Stimulated activated CD8-positive, alpha-beta memory T cell treated with anti-CD3 and anti-CD28 coated beads, Interleukin-7, amount 100 ng/mL, for 24 hours (primary cell): ENCODE results near the gene MAOB.

ENCODE experiments used
- DNase-seq: peaks from one replicate; pipeline ENCODE4 v3.0.0-alpha.2; 2020; ENCODE audit warnings: low read depth

The MAOB gene

DNA sequence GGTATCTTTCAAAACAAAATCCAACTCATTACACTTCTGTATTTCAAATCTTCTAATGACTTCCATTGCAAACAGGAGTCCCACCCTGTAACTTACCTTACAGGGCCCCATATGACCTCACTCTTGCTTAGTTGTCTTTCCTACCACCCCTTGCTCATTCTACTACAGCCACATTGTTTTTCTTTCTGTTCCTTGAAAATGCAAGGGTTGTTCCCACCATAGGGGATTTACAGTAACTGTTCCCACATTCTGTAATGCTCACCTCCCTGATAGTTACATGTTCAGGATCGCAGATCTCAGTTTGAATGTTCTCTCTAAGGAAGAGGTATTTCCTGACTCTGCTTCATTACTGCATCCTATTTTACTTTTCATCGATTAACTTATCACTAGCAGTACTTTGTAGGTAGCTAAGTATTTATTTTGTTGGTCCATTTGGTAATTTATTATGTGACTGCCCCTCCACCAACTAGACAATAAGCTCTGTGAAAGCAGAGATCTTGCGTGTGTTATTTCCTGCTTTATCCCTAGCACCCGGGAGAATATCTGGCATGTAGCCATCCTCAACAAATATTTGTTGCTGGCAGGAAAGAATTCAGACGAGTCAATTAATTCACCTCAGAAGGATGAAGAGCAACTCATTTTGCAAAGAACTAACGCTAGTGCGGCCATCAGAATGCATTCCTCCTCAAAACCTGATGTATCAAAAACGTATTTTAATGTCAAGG lies 21.4 kb downstream of the MAOB start:
- DNase-seq, result no peak

DNA sequence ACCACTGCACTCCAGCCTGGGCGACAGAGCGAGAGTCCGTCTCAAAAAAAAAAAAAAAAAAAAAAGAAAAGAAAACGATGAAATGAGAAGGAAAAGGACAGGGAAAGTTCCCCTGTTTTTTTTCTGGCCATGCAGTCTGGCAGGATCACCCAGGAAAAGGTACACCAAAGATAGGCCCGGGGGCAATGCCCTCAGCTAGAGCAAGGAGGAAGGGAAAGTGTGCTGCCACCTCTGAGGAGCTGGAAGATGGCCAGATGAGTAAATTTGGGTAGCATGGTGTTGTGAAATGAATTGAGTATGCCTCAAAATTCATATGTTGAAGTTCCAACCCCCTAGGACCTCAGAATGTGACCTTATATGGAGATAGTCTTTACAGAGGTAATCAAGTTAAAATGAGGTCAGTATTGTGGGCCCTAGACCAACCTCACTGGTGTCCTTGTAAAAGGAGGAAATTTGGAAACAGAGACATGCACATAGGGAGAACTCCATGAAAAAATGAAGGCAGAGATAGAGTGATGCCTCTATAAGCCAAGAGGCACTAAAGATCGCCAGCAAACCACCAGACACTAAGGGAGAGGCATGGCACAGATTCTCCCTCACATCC lies 28.9 kb downstream of the MAOB start:
- no peak for DNase-seq

DNA sequence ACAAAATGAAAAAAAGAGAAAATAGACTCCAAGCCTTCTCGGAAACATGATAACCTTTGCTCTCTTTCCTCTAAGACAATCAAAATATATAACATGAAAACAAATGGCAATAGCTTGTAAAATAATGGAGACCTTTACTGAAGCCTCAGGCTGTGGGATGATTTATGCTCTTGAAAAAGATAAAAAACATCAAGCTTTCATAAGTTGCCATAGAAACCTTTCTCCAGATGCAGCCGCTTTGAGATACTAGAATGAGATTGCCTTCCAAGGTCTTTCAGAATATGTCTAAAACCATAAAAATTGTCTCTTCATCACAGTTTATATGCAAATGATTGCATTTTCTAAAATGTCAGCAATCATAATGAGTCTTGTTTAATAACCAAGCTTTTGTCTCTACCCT lies 31.6 kb downstream of the MAOB start:
- DNase-seq, result no peak

DNA sequence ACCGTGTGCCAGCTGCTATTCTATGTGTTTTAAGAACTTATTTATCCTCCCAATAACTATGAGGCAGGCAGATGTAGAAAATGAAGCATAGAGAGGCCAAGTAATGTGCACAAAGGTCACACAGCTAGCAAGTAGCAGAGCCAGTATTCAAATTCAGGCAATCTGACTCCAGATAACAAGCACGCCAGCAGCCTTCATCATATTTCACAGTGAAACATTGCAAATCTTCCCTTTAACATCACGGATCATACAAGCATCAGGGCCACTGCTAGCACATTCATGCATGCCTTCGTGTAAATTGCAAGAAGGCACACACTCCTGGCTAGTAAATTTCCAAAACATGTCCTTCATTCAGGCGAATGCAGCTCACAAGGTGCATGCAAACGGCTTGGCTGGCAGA lies 33.1 kb downstream of the MAOB start:
- no peak for DNase-seq

DNA sequence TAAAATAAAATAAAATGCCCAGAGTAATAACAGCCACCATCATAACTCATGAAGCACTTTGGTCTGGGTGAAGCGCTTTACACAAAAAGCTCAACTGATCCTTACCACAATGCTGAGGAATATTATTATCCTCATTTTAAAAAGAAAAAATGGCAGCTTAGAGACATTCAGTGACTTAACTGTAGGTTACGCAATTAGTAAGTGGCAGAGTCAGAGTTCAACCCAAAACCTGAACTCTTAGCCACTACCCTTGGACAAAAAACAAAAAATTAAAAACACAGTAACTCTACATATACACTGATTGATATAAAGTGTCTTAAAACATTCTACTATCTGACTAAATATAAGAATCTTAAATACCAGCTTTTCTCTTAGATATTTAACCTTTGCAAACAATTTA lies 34.9 kb downstream of the MAOB start:
- DNase-seq, result no peak

DNA sequence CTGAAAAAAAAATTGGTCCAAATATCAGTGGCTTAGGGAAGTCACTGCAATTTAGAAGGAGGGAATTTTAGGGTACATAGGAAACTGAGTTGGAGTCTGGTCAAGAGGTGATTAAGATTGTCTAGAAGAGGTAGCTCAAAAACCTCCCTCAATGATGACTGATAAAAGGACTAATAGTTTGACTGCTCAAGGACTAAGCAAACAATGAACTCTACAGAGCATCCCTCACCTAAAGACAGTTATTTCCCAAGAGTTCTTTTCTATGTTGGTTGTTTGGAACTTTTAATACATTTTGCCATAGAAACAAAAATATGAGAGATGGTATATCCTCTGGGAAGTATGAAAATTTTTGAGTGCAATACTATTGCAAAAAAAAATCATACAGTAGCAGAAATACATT lies 35.7 kb downstream of the MAOB start:
- DNase-seq, result no peak

DNA sequence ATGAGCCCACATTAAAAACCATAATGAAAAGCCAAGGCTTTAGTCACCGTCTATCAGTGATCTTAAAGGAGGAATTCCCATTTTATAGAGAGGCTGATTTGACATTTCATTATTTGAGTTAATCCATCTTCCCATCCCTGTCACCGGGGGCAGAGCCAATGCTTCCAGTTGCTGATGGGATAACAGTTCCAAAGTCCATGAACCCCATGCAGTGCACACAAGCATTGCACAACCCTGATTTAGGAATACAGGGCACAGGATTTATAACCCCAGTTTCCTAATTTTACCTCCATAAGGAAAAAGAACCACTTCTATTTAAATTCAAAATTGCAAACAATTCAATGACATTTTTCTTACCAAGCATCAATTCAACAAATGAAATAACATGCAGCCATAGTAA lies 36.5 kb downstream of the MAOB start:
- DNase-seq, result no peak

DNA sequence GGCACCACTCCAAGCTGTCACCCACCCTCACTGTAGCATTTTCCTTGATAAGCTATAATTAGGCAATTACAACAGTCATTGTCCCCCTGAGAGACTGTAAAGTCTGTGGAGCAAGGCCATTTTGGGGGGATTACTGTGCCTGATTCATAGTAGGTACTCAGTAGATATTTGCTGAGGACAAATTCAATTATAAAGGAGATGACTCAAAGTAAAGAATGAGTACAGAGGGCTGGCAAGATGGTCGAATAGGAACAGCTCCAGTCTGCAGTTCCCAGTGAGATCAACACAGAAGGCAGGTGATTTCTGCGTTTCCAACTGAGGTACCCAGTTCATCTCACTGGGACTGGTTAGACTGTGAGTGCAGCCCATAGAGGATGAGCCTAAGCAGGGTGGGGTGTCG lies 42.0 kb downstream of the MAOB start:
- no peak for DNase-seq

DNA sequence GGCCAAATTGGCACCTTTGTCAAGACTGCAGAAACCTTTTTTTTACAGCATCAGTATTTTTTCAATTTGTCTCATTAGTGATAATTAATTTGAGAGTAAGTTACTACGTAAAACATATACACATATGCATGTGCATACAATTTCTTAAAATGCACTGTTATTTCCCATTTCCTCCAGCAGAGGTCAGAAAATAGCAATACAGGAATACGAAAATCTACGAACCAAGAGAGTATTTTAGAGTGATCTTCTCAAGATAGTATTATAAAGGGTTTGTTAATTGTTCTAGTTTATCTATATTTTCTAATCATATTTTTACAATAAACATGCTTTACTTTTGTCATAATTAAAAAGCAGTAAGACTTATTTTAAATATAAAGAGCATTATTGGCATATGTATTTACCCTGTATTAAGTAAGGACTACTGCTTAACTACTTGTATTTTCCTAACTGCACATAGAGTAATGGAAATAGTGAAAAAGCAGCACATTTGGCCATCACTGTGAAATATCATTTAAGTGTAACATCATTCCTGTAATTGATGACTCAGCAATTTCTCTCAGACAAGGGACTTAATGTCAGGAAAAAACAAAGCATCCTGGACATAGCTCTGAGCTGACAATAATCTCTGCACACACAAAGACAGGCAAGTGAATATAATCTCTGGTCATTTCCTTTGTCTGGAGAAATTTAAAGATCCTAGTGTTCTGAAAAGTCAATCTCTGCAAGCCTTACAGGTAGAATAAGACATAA lies 45.6 kb downstream of the MAOB start:
- DNase-seq, result no peak

DNA sequence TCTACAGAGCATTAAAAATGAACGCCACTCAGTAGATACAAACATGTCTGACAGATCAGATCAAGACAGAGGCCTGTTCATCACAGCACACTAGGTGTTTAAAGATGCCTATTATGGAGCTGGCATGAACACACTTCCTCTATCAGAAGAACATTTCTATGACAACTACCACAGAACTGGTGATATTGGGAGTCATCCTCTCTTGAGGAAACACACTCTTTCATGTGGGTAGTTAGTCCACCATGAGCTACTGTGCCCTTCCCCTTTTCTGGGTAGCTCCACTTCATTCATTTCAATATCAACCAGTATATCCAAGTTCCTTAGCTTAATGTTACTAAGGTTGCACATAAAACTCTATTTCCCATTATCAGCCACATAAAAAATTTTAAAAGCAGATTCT lies 46.7 kb downstream of the MAOB start:
- no peak for DNase-seq

DNA sequence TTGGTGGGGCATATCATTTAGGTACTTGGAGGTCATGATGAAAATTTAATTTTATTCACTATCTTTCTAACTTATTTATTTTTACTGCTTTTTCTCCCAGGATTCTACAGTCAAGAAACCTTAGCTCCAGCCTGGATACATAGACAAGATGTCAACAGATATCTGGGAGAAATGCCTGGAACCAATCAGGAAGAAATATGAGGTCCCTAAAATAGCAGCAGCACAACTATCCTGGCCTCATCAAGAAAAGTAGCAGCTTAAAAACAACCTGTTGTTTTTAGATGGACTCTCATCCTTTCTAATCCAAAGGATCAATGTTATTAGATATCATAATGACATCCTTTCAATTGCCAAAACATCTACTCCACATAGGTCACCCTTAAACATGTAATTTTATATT lies 54.5 kb downstream of the MAOB start:
- no peak for DNase-seq

DNA sequence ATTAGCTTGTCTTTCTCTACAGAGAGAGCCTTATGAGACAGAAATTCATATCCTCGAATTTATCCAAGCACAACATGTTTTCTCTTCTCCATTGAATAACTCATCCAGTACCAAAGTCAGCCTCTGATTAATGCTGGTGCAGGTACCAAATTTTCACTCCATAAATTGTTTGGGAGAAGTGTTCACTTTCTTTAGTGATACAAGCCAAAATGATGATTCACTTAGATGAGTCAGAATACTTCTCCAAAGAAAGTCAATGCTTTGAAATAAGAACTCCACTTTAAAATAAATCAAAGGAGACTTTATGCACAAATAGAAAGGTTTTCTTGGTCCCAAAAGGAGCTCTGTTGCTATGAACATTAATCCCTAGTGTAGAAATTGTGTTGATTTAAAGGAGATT lies 60.2 kb downstream of the MAOB start:
- no peak for DNase-seq

DNA sequence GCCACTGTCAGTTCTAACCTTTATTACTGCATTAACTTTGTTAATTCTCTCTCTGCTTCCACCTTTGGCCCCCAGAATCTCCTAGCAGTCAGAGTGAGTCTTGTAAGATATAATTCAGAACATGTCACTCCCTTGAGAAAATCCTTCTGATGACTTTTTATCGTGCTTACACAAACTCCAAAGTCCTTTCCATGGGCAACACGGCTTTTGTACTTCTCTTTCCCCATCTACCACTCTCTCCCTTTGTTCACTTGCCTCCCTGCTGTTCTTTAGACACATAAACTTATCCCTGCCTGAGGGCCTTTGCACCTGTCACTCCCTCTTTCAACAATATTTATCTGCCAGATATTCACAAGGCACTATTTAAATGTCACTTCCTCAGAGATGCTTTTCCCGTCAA lies 64.8 kb downstream of the MAOB start:
- no peak for DNase-seq

DNA sequence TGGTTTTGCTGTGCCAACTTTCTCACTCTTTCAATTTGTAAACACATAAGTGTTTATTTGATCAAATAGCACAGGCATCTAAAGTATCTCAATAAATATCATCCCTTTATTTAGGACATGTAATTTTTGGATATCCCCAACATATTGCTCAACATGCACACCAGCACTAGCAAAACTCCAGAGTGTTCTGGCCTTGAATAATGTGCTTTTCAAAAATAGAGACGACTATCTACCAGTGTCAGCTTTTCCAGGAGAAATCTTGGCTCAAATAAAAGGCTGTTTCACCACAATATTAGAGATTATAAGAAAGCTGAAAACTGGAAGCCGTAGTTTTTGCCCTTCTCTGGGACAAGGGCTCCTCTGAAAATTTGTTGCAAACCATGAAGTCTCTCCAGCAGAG lies 67.0 kb downstream of the MAOB start:
- DNase-seq, result no peak

DNA sequence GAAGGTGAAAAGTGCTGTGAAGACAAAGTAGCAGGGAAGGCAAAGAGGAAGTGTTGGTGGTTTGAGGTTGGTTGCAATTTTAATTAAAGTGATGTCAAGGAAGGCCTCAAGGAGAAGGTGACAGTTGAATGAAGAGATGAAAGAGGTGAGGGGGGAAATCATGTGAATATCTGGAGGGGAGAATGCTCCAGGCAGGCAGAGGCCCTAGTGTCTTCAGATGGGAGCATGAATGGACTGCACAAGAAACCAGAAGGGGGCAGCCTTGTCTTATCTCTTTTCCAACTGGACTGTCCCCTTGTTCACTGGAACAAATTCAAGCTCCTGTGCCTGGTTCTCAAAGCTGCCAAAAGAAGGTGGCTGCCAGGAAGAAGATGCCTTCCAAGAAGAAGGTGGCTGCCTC lies 68.4 kb downstream of the MAOB start:
- DNase-seq, result no peak

DNA sequence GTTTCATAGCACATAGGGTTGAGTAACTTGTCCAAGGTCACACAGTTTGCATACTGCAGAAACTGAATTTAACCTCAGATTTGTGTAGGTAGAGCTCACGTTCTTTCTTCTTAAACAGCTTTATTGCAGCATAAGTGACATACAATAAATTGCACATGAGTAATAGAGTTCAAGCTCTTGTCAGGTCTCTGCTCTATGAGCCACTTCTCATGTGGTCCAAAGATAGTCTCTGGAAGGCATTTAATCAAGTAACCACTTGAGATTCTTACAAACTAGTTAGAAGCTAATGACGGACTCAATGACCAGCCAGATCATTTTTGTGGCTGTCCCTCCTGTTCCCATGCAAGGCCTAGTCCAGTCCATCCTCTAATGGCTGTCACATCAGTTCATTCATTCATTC lies 68.9 kb downstream of the MAOB start:
- DNase-seq, result no peak

DNA sequence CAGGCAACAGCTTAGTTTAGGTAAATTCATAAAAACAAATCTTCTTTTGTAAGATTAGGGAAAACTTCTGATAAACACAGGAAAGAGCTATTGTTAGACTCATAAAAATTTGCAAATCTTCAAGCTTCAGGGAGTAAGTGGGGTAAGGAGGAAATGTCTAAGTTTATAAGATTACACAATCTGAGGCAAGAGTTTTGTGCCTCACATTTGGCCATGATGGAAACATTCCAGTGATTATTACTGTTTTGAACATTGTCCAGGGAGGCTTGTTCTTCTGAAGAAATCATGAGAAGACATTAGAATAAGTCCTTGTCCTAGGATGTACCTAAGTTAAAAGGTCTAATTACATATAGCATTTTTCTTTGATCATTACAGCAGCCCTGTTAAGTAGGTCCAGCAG lies 72.8 kb downstream of the MAOB start:
- no peak for DNase-seq

DNA sequence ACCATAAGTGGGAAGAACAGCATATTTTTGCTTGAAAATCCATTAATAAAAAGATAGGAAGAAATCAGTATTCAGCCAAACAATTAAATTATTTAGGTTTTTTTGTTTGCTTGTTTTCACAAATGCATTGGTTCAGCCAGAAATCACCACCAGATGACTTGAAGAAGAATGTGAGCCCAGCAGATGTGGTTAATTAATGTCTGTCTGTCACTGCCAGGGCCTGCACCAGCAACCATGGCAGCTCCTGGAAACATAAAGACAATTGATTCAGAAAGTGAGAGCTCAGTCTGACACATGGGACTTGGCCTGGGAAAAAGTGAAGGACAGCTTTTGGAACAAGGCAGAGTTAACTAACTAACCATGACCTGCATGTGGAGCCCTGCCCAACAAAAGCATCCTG lies 74.0 kb downstream of the MAOB start:
- DNase-seq, result no peak

DNA sequence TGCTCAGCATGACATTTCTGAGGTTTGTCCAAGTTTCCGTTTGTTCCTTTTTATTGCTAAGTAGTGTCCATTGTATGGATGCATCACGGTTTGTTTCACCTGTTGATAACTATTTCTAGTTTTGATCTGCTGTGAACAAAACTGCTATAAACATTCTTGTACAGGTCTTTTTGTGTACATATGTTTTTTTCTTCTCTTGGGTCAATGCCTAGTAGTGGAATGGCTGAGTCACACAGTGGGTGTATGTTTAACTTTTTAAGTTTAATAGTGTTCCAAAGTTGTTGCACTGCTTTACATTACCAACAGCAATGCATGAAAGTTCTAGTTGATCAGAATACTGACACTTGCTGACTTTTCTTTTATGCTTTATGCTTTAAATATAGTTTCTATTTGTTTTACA lies 76.7 kb downstream of the MAOB start:
- no peak for DNase-seq

DNA sequence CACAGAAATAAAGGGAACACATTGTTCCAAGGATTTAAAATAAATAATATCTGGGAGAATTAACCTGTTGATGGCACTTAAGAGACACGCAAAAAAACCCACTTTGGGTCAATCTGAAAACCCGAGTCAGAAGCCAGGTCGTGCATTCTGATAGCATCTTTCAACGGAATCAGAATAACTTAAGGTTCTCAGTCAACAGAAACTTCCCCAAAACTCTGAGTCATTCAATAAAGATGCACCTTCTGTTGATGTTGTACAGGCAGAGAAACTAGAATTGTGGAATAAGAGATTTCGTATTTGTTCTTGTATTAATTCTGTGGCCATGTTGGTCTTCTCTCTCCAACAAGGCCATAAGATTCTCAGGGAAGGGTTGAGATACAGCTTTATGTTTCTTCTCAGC lies 78.2 kb downstream of the MAOB start:
- DNase-seq, result no peak

DNA sequence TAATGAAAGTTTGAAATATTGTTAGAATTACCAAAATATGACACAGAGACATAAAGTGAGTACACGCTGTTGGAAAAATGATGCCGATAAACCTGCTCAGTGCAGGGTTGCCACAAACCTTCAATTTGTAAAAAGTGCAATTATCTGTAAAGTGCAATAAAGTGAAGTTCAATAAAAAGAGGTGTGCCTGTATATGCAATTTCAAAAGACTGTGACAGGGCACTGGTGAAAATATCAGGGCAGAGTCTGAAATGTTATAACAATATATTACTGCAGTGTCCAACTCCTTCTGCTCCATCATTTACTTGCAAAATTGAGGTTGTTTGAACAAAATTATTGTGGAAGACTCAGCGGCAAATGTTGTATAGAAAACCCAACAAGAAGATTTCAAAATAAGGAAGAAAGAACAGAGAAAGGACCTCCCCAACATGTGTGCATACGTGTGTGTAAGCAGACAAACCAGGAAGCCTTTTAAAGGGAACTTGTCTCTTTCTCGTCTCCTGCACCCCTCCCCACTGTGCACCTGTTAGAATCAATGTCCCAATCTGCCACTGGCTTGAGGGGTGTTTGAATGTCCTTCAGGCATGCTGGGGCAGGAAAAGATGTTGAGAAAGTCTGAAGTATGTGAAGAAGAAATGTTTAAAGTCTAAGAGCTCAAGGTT lies 96.2 kb downstream of the MAOB start:
- no peak for DNase-seq

DNA sequence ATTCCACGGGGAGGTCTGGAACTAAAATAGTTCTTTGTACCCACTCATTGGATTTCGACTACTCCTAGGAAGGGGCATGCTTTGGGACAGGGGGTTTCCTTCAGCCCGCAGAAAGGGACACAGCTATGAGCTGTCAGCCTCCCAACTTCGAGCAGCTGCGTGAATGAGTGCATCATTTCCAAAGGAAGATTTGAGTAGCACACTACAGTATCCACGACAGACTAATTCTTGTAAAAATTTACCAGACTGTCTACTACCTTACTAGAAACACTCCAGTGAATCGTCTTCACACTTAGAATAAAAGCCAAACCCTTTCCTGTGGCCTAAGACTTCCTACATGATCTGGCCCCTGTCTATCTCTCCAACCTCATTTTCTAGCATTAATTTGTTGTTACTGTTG lies 124.2 kb downstream of the MAOB start:
- no peak for DNase-seq

DNA sequence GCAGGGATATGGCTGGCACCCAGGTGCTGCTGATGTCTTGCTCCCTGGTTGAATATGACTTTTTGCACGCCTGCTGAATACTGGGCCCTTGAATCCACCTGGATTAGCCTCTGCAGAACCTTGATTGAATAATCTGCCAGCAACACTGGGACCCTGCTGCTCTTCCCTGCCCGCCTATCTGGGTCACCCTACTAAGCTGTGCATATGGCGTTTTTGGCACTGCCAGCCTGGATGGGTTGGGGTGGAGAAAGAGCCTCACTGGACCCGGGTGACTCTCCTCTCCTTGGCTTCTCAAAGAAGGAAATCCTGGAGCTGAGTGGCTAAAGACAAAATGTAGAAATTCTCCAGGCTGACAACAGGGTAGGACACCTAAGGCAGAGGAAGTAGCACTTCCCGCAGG lies 126.2 kb downstream of the MAOB start:
- no peak for DNase-seq
